ENCODE measurements around the gene KLRF2. TPM values are rescaled to one million over a fixed set of nuclear protein-coding genes. Genes with fewer than 3 reads are reported as not detected.
A peak's percentile ranks its signal among the peaks of the same experiment; 100 is the strongest.

The KLRF2 gene
- total RNA-seq, 1 donor from 2014 or later, result not detected

DNA sequence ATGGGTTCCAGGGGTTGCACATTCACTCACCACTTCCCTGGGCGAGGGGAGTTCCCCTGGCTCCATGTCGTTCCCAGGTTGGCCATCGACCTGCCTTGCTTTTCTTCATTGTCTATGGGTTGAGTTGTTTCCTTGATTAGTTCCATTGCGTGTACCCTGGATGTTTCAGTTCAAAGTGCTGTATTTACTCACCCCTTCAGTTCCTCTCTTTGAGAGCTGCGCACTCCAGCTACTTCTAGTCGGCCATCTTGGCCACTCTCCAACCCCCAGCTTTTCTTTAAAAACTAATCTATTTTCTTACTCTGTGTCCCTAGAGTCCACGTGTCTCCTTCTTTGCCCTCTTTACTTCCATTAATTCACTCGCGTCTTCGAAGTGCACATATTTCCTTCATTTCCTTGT, 39.2 kb downstream of the KLRF2 start:
- Mint-ChIP-seq H3K27me3 (ENCODE audit: unreplicated experiment) (peaks cover 2% of the 10 kb centered on the region), H3K9me3 (ENCODE audit: unreplicated experiment) (peaks cover 2% of the 10 kb centered on the region), H3K4me1 (ENCODE audit: low read depth, unreplicated experiment) (no peaks in the 10 kb centered on the region), H3K4me3 (ENCODE audit: unreplicated experiment) (no peak overlapping the region), H3K27ac (ENCODE audit: unreplicated experiment) (no peak overlapping the region), H3K36me3 (ENCODE audit: unreplicated experiment) (no peaks in the 10 kb centered on the region)
- TF ChIP-seq, protein P1, sequence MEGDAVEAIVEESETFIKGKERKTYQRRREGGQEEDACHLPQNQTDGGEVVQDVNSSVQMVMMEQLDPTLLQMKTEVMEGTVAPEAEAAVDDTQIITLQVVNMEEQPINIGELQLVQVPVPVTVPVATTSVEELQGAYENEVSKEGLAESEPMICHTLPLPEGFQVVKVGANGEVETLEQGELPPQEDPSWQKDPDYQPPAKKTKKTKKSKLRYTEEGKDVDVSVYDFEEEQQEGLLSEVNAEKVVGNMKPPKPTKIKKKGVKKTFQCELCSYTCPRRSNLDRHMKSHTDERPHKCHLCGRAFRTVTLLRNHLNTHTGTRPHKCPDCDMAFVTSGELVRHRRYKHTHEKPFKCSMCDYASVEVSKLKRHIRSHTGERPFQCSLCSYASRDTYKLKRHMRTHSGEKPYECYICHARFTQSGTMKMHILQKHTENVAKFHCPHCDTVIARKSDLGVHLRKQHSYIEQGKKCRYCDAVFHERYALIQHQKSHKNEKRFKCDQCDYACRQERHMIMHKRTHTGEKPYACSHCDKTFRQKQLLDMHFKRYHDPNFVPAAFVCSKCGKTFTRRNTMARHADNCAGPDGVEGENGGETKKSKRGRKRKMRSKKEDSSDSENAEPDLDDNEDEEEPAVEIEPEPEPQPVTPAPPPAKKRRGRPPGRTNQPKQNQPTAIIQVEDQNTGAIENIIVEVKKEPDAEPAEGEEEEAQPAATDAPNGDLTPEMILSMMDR (IDR thresholded peaks at IDR 0.05; ENCODE audit: partially characterized antibody, unreplicated experiment), result no peak
- no peak for DNase-seq

DNA sequence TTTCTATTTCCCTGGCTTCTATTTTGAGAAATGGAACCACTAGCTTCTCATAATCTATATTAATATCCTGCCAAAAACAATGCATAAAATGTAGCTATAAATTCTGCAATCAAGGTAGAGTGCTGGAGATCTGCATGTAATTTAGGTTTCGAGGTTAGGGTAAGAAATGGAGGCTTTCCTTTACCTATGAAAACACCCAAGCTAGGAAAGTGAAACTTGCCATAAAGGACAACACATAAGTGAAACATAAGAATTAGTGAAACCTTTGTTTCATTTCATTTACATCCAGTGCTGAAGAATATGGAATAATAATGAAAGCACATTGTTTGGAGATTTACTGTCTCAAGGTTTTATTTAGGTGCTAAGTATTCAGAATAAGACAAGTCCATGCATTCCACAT, 41.1 kb downstream of the KLRF2 start:
- Mint-ChIP-seq H3K4me1 (ENCODE audit: low read depth, unreplicated experiment) (no peaks in the 10 kb centered on the region), H3K36me3 (ENCODE audit: unreplicated experiment) (no peaks in the 10 kb centered on the region), H3K9me3 (ENCODE audit: unreplicated experiment) (peaks cover 2% of the 10 kb centered on the region), H3K27ac (ENCODE audit: unreplicated experiment) (no peak overlapping the region), H3K27me3 (ENCODE audit: unreplicated experiment) (peaks cover 2% of the 10 kb centered on the region), H3K4me3 (ENCODE audit: unreplicated experiment) (no peak overlapping the region)
- DNase-seq, result no peak
- TF ChIP-seq, protein P1 (IDR thresholded peaks at IDR 0.05; ENCODE audit: partially characterized antibody, unreplicated experiment), result no peak

DNA sequence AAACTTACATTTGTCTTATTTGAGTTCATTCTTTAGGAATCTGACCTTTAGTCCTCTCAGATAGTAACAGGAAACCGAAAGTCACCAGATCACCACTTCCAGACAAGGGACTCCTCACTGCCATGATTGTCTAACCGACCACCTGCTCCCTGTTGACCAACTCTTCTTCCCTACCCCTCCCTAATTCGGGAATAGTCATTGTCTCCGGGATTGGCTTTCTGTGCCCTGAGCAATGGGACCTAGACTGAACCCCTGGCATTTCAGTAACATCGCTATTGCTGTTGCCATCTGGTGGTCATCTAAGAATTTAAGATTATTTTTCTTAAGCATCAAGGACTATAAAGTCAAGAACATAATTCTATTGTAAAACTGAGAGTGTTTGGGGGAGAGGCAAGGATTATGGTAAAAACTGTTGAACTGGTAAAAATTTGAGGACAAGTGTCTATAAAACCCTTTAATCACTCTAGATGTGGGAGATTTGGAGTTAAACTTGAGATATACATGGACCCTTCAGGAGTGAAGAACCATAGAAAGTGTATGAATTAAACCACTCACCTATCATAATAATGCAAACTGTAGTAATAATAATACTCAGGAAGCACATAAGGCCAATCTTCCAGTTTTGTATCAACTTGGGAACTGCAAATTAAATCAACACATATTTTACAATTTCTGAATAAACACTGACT, 44.6 kb downstream of the KLRF2 start:
- Mint-ChIP-seq H3K4me3 (ENCODE audit: unreplicated experiment) (no peak overlapping the region), H3K9me3 (ENCODE audit: unreplicated experiment) (no peaks in the 10 kb centered on the region), H3K27ac (ENCODE audit: unreplicated experiment) (no peak overlapping the region), H3K27me3 (ENCODE audit: unreplicated experiment) (no peaks in the 10 kb centered on the region), H3K4me1 (ENCODE audit: low read depth, unreplicated experiment) (no peaks in the 10 kb centered on the region), H3K36me3 (ENCODE audit: unreplicated experiment) (no peaks in the 10 kb centered on the region)
- TF ChIP-seq, protein P1 (IDR thresholded peaks at IDR 0.05; ENCODE audit: partially characterized antibody, unreplicated experiment), result peak; percentile 31
- no peak for DNase-seq

GRCh38 chr12:9926876-9927275, 45.6 kb downstream of the KLRF2 start:
- H3K9me3 Mint-ChIP-seq (ENCODE audit: unreplicated experiment), result no peaks in the 10 kb centered on the region
- TF ChIP-seq, protein P1 (IDR thresholded peaks at IDR 0.05; ENCODE audit: partially characterized antibody, unreplicated experiment), result no peak
- H3K27me3 Mint-ChIP-seq (ENCODE audit: unreplicated experiment), result no peaks in the 10 kb centered on the region
- no peak for DNase-seq
- H3K36me3 Mint-ChIP-seq (ENCODE audit: unreplicated experiment), result no peaks in the 10 kb centered on the region
- no peaks in the 10 kb centered on the region for H3K4me1 Mint-ChIP-seq (ENCODE audit: low read depth, unreplicated experiment)
- no peak overlapping the region for H3K4me3 Mint-ChIP-seq (ENCODE audit: unreplicated experiment)
- no peak overlapping the region for H3K27ac Mint-ChIP-seq (ENCODE audit: unreplicated experiment)

DNA sequence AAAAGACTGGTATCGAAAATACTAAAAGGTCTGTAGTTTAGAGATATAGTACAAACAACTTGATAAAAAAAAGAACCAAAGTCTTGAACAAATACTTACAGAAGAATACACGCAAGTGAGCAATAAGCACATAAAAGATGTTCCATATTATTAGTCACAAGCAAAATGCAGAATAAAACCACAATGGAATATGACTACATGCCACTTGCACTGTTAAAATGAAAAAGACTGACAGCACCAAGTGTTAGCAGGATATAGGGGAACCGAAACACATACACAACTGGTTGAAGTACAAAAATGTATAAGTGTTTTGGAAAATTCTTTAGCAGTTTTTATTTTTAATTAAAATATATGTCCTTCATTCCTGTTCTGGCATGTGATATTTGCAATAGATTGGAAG, 47.3 kb downstream of the KLRF2 start:
- H3K27me3 Mint-ChIP-seq (ENCODE audit: unreplicated experiment), result no peaks in the 10 kb centered on the region

More for the DNA sequence above, 47.3 kb downstream of the KLRF2 start:
- Mint-ChIP-seq H3K27ac (ENCODE audit: unreplicated experiment) (no peak overlapping the region), H3K4me1 (ENCODE audit: low read depth, unreplicated experiment) (no peaks in the 10 kb centered on the region), H3K9me3 (ENCODE audit: unreplicated experiment) (no peaks in the 10 kb centered on the region), H3K4me3 (ENCODE audit: unreplicated experiment) (no peak overlapping the region), H3K36me3 (ENCODE audit: unreplicated experiment) (no peaks in the 10 kb centered on the region)
- DNase-seq, result no peak
- TF ChIP-seq, protein P1 (IDR thresholded peaks at IDR 0.05; ENCODE audit: partially characterized antibody, unreplicated experiment), result no peak
